VCaP (cell line): Measurements from ENCODE around the gene GARIN5A.

ENCODE experiments used
- H3K27ac ChIP-seq: fragments of 450-650 bp; 2 replicates; pipeline ENCODE4 v1.5.1; 2017
- TF ChIP-seq, protein P1 (sequence below): fragments of 450-650 bp; conservative IDR thresholded peaks from 2 replicates; pipeline ENCODE4 v1.5.1; 2017; ENCODE audit warnings: mild to moderate bottlenecking, moderate library complexity

GARIN5A gene

DNA sequence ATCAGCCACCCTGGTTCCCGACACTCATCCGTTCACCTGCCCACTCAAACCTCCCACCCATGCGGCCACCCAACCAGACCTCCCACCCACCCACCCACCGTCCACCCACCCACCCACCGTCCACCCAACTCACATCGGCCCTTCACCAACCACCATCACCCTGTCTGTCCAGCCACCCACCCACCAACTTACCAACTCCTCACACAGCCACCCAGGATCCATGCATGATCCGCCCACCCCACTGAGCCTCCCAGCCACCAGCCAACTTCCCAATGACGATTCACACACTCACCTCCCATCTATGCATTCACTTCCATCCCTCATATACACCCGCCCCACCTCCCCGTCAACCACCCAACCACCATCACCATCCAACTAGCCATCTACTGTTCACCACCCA is 30.1 kb upstream of the GARIN5A start:
- TF ChIP-seq, protein P1, sequence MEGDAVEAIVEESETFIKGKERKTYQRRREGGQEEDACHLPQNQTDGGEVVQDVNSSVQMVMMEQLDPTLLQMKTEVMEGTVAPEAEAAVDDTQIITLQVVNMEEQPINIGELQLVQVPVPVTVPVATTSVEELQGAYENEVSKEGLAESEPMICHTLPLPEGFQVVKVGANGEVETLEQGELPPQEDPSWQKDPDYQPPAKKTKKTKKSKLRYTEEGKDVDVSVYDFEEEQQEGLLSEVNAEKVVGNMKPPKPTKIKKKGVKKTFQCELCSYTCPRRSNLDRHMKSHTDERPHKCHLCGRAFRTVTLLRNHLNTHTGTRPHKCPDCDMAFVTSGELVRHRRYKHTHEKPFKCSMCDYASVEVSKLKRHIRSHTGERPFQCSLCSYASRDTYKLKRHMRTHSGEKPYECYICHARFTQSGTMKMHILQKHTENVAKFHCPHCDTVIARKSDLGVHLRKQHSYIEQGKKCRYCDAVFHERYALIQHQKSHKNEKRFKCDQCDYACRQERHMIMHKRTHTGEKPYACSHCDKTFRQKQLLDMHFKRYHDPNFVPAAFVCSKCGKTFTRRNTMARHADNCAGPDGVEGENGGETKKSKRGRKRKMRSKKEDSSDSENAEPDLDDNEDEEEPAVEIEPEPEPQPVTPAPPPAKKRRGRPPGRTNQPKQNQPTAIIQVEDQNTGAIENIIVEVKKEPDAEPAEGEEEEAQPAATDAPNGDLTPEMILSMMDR: no peak
- no peak overlapping the region for H3K27ac ChIP-seq

DNA sequence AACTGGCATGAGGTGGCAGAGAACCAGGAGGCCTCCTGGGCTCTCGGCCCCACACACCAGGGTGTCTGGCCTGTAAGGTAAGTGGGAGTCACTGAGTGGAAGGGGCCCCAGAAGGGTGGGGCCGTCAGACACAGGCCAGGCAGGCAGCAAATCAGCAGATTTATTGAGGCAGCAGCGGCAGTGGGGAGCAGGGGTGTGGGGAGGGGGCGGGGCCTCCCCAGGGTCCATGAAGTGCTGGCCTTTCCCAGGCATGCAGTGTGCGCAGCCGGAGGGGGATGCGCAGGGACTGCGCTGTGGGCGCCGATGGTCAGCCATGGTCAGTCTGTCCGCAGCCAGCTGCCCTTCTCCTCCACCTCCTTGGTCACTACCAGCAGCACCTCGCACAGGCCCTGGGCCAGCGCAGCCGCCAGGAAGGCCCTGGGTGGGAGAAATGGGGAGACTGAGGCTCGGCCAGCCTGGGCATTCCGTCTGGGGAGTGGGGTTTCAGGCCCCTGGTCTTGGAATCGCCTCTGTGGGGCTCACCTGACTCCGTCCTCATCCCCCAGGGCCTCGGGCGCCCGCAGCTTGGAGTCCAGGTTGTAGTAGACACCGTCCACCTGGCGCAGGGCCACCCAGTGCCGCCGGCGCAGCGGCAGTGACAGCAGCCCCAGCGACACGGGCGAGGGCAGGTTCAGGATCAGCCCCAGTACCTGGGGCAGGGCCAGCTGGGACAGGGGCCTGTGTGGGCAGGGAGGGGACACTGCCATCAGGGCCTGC is 29.4 kb upstream of the GARIN5A start:
- TF ChIP-seq, protein P1: no peak
- no peak overlapping the region for H3K27ac ChIP-seq

DNA sequence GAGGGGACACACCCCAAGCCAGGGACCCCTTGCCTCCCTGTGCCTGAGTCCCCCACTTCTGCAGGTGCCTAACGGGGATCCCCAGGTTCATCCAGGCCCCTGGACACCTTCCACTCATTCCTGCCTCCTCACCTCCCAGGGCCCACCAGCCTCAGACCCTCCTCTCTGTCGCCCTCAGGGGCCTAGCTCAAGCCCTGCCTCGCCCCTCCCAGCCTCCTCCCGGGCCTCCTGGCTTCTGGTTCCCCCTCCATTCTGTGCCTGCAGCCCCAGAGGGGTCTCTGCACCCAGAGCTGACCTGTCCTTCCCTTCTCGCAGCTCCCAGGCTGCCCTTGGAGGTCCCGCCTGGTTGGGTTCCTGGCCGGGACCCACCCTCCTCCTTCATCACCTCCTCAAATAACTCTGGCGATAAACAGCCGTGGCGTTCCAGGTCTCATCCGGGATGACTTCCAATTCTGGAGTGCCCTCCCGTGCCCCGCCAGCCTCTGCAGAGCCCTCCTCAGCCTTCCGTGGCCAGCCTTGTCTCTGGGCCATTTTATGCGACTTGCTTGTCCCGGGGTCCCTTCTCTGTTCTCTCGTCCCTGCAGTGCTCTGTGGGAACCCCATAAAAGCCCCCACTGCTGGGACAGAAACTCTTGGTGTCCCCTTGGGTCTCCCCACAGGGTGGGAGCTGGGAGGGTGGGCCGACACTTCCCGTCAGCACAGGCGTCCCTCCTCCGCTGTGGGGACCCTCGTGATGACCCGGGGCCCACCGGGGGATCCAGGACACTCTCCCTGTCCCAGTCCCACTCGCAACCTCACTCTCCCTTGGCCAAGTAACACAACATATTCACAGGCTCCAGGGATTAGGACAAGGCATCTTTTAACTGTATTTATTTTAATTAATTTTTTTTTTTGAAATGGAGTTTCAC is 25.2 kb upstream of the GARIN5A start:
- H3K27ac ChIP-seq: no peak overlapping the region
- TF ChIP-seq, protein P1: no peak

- TF ChIP-seq, protein P1: no peak
- H3K27ac ChIP-seq: no peak overlapping the region
These were observed 24.5 kb upstream of the GARIN5A start for GRCh38 chr19:50501186-50501567.

- TF ChIP-seq, protein P1: no peak
- H3K27ac ChIP-seq: no peak overlapping the region
These were observed 24.1 kb upstream of the GARIN5A start for GRCh38 chr19:50500753-50501151.

GRCh38 chr19:50500060-50500752 is 23.6 kb upstream of the GARIN5A start:
- TF ChIP-seq, protein P1: peak; percentile 46
- H3K27ac ChIP-seq: no peak overlapping the region
